Thyroid gland (tissue), 4 donors: ENCODE measurements around the gene GNS. TPM values are rescaled to one million over a fixed set of nuclear protein-coding genes. Genes with fewer than 3 reads are reported as not detected.

Experiments
- DNase-seq, 2 donors: peaks; one replicate each; pipeline ENCODE4 v3.0.0-alpha.2; 2019
- H3K27ac ChIP-seq, 3 donors: fragments of 200-600 bp; sonication (generic); 1 replicate in 2 of 3; 2 replicates in 1 of 3; pipeline ENCODE4 v1.5.1; 2016 to 2019; ENCODE audit warnings: mild to moderate bottlenecking in 1 of 3, moderate library complexity in 1 of 3
- H3K27me3 ChIP-seq: fragments of 200-600 bp; sonication (generic); one replicate; pipeline ENCODE4 v1.5.1; 2019
- H3K36me3 ChIP-seq, 2 donors: fragments of 200-600 bp; sonication (generic); one replicate each; pipeline ENCODE4 v1.5.1; 2016 to 2019
- H3K4me1 ChIP-seq, 2 donors: fragments of 200-600 bp; sonication (generic); one replicate each; pipeline ENCODE4 v1.5.1; 2017 to 2019
- H3K4me3 ChIP-seq, 3 donors: fragments of 200-600 bp; sonication (generic); replicated peaks in 1 of 3; 1 replicate in 2 of 3; 2 replicates in 1 of 3; pipeline ENCODE4 v1.5.1; 2016; ENCODE audit warnings: mild to moderate bottlenecking in 1 of 3
- H3K9me3 ChIP-seq: fragments of 200-600 bp; sonication (generic); one replicate; pipeline ENCODE4 v1.5.1; 2017
- CTCF ChIP-seq, 6 experiments: fragments of 200-600 bp in 3 of 6; fragments of 450-650 bp in 3 of 6; sonication (generic) in 3 of 6; IDR thresholded peaks; one replicate each; pipeline ENCODE4 v1.5.1; 2016 to 2019; ENCODE audit warnings: antibody characterized with exemption in 6 of 6, mild to moderate bottlenecking in 2 of 6, inconsistent platforms in 1 of 6, moderate library complexity in 1 of 6
- POLR2A ChIP-seq, 2 donors: fragments of 450-650 bp; IDR thresholded peaks; one replicate each; pipeline ENCODE4 v1.6.1; 2017; ENCODE audit warnings: antibody characterized with exemption in 2 of 2, mild to moderate bottlenecking in 2 of 2, moderate library complexity in 1 of 2
- WGBS, 2 donors: methylation state at CpG; one replicate each; pipeline ENCODE4 v1.1.5; 2017; 5-methylcytosine and 5-hydroxymethylcytosine counted together
- intact Hi-C: fragments of 100-400 bp; cut with DNase I; formaldehyde crosslinking; loops from one replicate; pipeline ENCODE4 v1.15.1; 2023
- total RNA-seq, 4 donors: library from RNA; depleted of rRNA; stranded (reverse); fragments of >200 nt; gene quantifications; one replicate each; pipeline ENCODE4 v1.2.3, GENCODE V29; 2016

The GNS gene
- total RNA-seq, 4 donors from 2014 or later, result 130 to 174 (median 160) TPM

- TF ChIP-seq CTCF (IDR thresholded peaks at IDR 0.05), result no peak
- TF ChIP-seq POLR2A (IDR thresholded peaks at IDR 0.05), result no peak
- no peaks in the 10 kb centered on the region for H3K27me3 ChIP-seq
- no peak overlapping the region for H3K27ac ChIP-seq
- no peaks in the 10 kb centered on the region for H3K36me3 ChIP-seq
- H3K9me3 ChIP-seq, result no peaks in the 10 kb centered on the region
- intact Hi-C loops, result no loop called here
- DNase-seq, result no peak
- H3K4me1 ChIP-seq, result peaks cover 15 to 32% of the 10 kb centered on the region in 2 donors
- 74% methylated on average over 3 of the region's 3 CpGs for WGBS, 2 donors
- H3K4me3 ChIP-seq, result no peak overlapping the region
These were observed 83.4 kb downstream of the GNS start for GRCh38 chr12:64675795-64676194.

- no peak for DNase-seq
- WGBS, 2 donors, result 92 to 95% methylated on average over 10 of the region's 10 CpGs
- H3K4me1 ChIP-seq, result peaks cover 5 to 34% of the 10 kb centered on the region in 2 donors
- no peak for TF ChIP-seq POLR2A (IDR thresholded peaks at IDR 0.05)
- no peak for TF ChIP-seq CTCF (IDR thresholded peaks at IDR 0.05)
- no peaks in the 10 kb centered on the region for H3K9me3 ChIP-seq
- intact Hi-C loops, result no loop called here
- no peaks in the 10 kb centered on the region for H3K36me3 ChIP-seq
- no peaks in the 10 kb centered on the region for H3K27me3 ChIP-seq
- H3K27ac ChIP-seq, result no peak overlapping the region
- no peak overlapping the region for H3K4me3 ChIP-seq
These were observed 84.8 kb downstream of the GNS start for GRCh38 chr12:64674367-64674922.

GRCh38 chr12:64673490-64674169 is 85.6 kb downstream of the GNS start:
- Histone ChIP-seq H3K27ac (no peak overlapping the region), H3K9me3 (no peaks in the 10 kb centered on the region), H3K4me1 (peaks cover 0 to 32% of the 10 kb centered on the region in 2 donors), H3K4me3 (no peak overlapping the region), H3K36me3 (no peaks in the 10 kb centered on the region), H3K27me3 (no peaks in the 10 kb centered on the region)
- intact Hi-C loops, result no loop called here
- TF ChIP-seq CTCF (IDR thresholded peaks at IDR 0.05), result no peak
- TF ChIP-seq POLR2A (IDR thresholded peaks at IDR 0.05), result no peak
- no peak for DNase-seq
- 80 to 82% methylated on average over 9 of the region's 9 CpGs for WGBS, 2 donors

- Histone ChIP-seq H3K27ac (no peak overlapping the region), H3K4me1 (peaks cover 0 to 32% of the 10 kb centered on the region in 2 donors), H3K36me3 (no peaks in the 10 kb centered on the region), H3K9me3 (no peaks in the 10 kb centered on the region), H3K27me3 (no peaks in the 10 kb centered on the region), H3K4me3 (no peak overlapping the region)
- DNase-seq, result peak; percentile 15 to 20
- TF ChIP-seq POLR2A (IDR thresholded peaks at IDR 0.05), result no peak
- no peak for TF ChIP-seq CTCF (IDR thresholded peaks at IDR 0.05)
- intact Hi-C loops, result no loop called here
- WGBS, 2 donors, result 49 to 51% methylated on average over 8 of the region's 8 CpGs
These were observed 86.2 kb downstream of the GNS start for GRCh38 chr12:64672925-64673409.

- Histone ChIP-seq H3K27me3 (no peaks in the 10 kb centered on the region), H3K4me1 (peaks cover 0 to 42% of the 10 kb centered on the region in 2 donors), H3K4me3 (no peak overlapping the region), H3K36me3 (no peaks in the 10 kb centered on the region), H3K27ac (no peak overlapping the region), H3K9me3 (no peaks in the 10 kb centered on the region)
- intact Hi-C loops, result no loop called here
- no peak for TF ChIP-seq POLR2A (IDR thresholded peaks at IDR 0.05)
- no peak for TF ChIP-seq CTCF (IDR thresholded peaks at IDR 0.05)
- no peak for DNase-seq
- WGBS, 2 donors, result 85 to 96% methylated on average over 4 of the region's 4 CpGs
These were observed 87.5 kb downstream of the GNS start for GRCh38 chr12:64671681-64672080.
